HepG2 (cell line): ENCODE results near the gene SLC6A4. TPM values are rescaled to one million over a fixed set of nuclear protein-coding genes. Genes with fewer than 3 reads are reported as not detected.

Source experiments
- CHD2 ChIP-seq: IDR thresholded peaks from 2 replicates; pipeline ENCODE4 v1.6.1; 2011; ENCODE audit warnings: low read depth, low read length, improper control_type of control experiment
- FIP1L1 ChIP-seq: fragments of 200-400 bp; formaldehyde crosslinking; IDR thresholded peaks from 2 replicates; pipeline ENCODE4 v1.6.1; 2018; ENCODE audit warnings: low read depth, mild to moderate bottlenecking, low read length, moderate library complexity, borderline replicate concordance; ENCODE audit not compliant: insufficient read depth
- GABPA ChIP-seq, 2 experiments: IDR thresholded peaks; 2 replicates each; pipeline ENCODE4 v1.6.1; 2011 to 2016; ENCODE audit warnings: low read depth in 2 of 2, low read length in 1 of 2, missing biosample characterization in 1 of 2, missing genetic modification characterization in 1 of 2
- MBD4 ChIP-seq: IDR thresholded peaks from 2 replicates; pipeline ENCODE4 v1.6.1; 2012; ENCODE audit warnings: low read length, inconsistent platforms, borderline replicate concordance
- NR2C2 ChIP-seq: sonication (generic); formaldehyde crosslinking; IDR thresholded peaks from 2 replicates; pipeline ENCODE4 v1.4.0; 2020; ENCODE audit warnings: missing genetic modification reagents, mild to moderate bottlenecking, moderate library complexity, borderline replicate concordance
- RXRB ChIP-seq: IDR thresholded peaks from 2 replicates; pipeline ENCODE4 v1.6.1; 2016; ENCODE audit warnings: borderline replicate concordance, missing genetic modification reagents, missing compliant biosample characterization
- ZC3H13 ChIP-seq: sonication (generic); formaldehyde crosslinking; IDR thresholded peaks from 2 replicates; pipeline ENCODE4 v1.8.1; 2023; ENCODE audit warnings: mild to moderate bottlenecking, missing genetic modification reagents, moderate library complexity
- ZNF282 ChIP-seq: fragments of 450-650 bp; IDR thresholded peaks from 2 replicates; pipeline ENCODE4 v1.6.1; 2018; ENCODE audit not compliant: partially characterized antibody
- ZNF446 ChIP-seq: sonication (generic); formaldehyde crosslinking; IDR thresholded peaks from 2 replicates; pipeline ENCODE4 v1.5.0; 2020; ENCODE audit warnings: mild to moderate bottlenecking, missing genetic modification reagents
- ZNF589 ChIP-seq: sonication (generic); formaldehyde crosslinking; conservative IDR thresholded peaks from 2 replicates; pipeline ENCODE4 v1.8.0; 2022; ENCODE audit warnings: mild to moderate bottlenecking, moderate library complexity, missing genetic modification reagents
- ZNF674 ChIP-seq: sonication (generic); formaldehyde crosslinking; IDR thresholded peaks from 2 replicates; pipeline ENCODE4 v1.5.0; 2020; ENCODE audit warnings: low read depth, mild to moderate bottlenecking, missing genetic modification reagents
- ZSCAN30 ChIP-seq: sonication (generic); formaldehyde crosslinking; IDR thresholded peaks from 2 replicates; pipeline ENCODE4 v1.5.0; 2020; ENCODE audit warnings: mild to moderate bottlenecking, missing genetic modification reagents
- ZSCAN31 ChIP-seq: sonication (generic); formaldehyde crosslinking; IDR thresholded peaks from 2 replicates; pipeline ENCODE4 v1.5.0; 2020; ENCODE audit warnings: low read depth, mild to moderate bottlenecking, missing genetic modification reagents
- polyA plus RNA-seq, 8 experiments: library from polyadenylated mRNA; depleted of rRNA in 3 of 8; stranded (reverse) in 7 of 8; unstranded in 1 of 8; fragments of >200 nt; fragmentation: Illumina TruSeq in 4 of 8; extraction: Trizol in 4 of 8; gene quantifications; 2 replicates each; pipeline versions ENCODE4 v1.2.1 to v1.2.3, GENCODE V29; 2011 to 2016; ENCODE audit warnings: low read depth in 4 of 8, missing spikeins in 1 of 8, mixed read lengths in 1 of 8; ENCODE audit not compliant: insufficient read depth in 1 of 8
- total RNA-seq, 5 experiments: library from RNA; depleted of rRNA; stranded (reverse); fragments of >200 nt; fragmentation: Illumina TruSeq; extraction: Trizol; gene quantifications; 2 replicates each; pipeline ENCODE4 v1.2.3, GENCODE V29; 2016; ENCODE audit warnings: low read depth in 1 of 5
- TF ChIP-seq, protein P1 (sequence below): sonication (generic); formaldehyde crosslinking; IDR thresholded peaks from 2 replicates; pipeline ENCODE4 v1.5.1; 2020; ENCODE audit warnings: mild to moderate bottlenecking, moderate library complexity, missing genetic modification reagents
- TF ChIP-seq, protein P2 (sequence below): sonication (generic); formaldehyde crosslinking; IDR thresholded peaks from 2 replicates; pipeline ENCODE4 v1.9.0; 2021; ENCODE audit warnings: missing genetic modification reagents, borderline replicate concordance
- TF ChIP-seq, protein P3 (sequence below): sonication (generic); formaldehyde crosslinking; IDR thresholded peaks from 2 replicates; pipeline ENCODE4 v1.4.0; 2020; ENCODE audit warnings: mild to moderate bottlenecking, missing genetic modification reagents
- TF ChIP-seq, protein P4 (sequence below): sonication (generic); formaldehyde crosslinking; IDR thresholded peaks from 2 replicates; pipeline ENCODE4 v1.4.0; 2020; ENCODE audit warnings: missing genetic modification reagents
- TF ChIP-seq, protein P5 (sequence below): sonication (generic); formaldehyde crosslinking; IDR thresholded peaks from 2 replicates; pipeline ENCODE4 v1.9.0; 2022; ENCODE audit warnings: low read depth, missing genetic modification reagents
- TF ChIP-seq, protein P6 (sequence below): sonication (generic); formaldehyde crosslinking; IDR thresholded peaks from 2 replicates; pipeline ENCODE4 v1.8.0; 2022; ENCODE audit warnings: mild to moderate bottlenecking, missing genetic modification reagents

The SLC6A4 gene
- total and polyA plus RNA-seq, 2 of the 13 experiments (the other 11 are each of a cell fraction or from before 2014, with no cell fraction given): 7.6 to 20.3 TPM

DNA sequence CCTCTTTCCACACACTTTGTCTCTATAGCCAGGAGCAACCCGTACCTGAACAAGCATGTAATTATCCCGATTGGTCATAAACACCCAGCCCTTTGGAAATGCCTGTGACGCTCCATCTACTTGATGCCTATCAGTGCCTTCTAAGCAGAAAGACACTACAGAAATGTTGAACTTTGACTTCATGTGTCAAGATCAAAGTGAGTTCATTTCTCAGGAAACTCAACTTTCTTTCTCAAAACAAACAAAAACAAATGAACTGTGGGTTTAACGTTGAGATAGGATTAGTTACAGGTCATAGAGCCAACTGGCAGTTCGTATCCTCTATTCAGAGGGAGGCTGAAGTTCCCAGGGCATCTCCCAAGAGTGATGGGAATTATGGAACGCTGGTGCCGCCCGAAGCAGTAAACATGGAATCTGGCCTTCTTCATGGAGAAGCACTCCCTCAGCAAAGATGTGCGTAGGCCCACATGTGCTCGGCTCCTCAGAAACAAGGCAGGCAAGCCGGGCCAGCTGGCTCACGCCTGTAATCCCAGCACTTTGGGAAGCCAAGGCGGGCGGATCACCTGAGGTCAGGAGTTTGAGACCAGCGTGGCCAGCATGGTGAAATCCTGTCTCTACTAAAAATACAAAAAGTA lies 9.5 kb downstream of the SLC6A4 start (continued):
- TF ChIP-seq, protein P1, sequence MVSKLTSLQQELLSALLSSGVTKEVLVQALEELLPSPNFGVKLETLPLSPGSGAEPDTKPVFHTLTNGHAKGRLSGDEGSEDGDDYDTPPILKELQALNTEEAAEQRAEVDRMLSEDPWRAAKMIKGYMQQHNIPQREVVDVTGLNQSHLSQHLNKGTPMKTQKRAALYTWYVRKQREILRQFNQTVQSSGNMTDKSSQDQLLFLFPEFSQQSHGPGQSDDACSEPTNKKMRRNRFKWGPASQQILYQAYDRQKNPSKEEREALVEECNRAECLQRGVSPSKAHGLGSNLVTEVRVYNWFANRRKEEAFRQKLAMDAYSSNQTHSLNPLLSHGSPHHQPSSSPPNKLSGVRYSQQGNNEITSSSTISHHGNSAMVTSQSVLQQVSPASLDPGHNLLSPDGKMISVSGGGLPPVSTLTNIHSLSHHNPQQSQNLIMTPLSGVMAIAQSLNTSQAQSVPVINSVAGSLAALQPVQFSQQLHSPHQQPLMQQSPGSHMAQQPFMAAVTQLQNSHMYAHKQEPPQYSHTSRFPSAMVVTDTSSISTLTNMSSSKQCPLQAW: 0 out of 2 replicates have a peak, but pooled peaks have one; percentile 73
- TF ChIP-seq ZNF446 (CRISPR knock-in tag) (no peak), CHD2 (no peak), GABPA (IDR thresholded peaks at IDR 0.05; ENCODE audit: low read depth, low read length) (no peak), GABPA (CRISPR knock-in tag; IDR thresholded peaks at IDR 0.05; ENCODE audit: low read depth) (no peak), ZC3H13 (CRISPR knock-in tag) (no peak), ZNF589 (CRISPR knock-in tag) (no peak), RXRB (CRISPR knock-in tag) (peak; percentile 74; the same call in 1 of the 2 replicates), NR2C2 (CRISPR knock-in tag) (peak; percentile 35; the same call in 1 of the 2 replicates), ZSCAN31 (CRISPR knock-in tag) (no peak), FIP1L1 (no peak), ZNF674 (CRISPR knock-in tag) (no peak), ZNF282 (no peak), ZSCAN30 (no peak), MBD4 (no peak)
- TF ChIP-seq, protein P2, sequence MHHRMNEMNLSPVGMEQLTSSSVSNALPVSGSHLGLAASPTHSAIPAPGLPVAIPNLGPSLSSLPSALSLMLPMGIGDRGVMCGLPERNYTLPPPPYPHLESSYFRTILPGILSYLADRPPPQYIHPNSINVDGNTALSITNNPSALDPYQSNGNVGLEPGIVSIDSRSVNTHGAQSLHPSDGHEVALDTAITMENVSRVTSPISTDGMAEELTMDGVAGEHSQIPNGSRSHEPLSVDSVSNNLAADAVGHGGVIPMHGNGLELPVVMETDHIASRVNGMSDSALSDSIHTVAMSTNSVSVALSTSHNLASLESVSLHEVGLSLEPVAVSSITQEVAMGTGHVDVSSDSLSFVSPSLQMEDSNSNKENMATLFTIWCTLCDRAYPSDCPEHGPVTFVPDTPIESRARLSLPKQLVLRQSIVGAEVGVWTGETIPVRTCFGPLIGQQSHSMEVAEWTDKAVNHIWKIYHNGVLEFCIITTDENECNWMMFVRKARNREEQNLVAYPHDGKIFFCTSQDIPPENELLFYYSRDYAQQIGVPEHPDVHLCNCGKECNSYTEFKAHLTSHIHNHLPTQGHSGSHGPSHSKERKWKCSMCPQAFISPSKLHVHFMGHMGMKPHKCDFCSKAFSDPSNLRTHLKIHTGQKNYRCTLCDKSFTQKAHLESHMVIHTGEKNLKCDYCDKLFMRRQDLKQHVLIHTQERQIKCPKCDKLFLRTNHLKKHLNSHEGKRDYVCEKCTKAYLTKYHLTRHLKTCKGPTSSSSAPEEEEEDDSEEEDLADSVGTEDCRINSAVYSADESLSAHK (CRISPR knock-in tag): no peak
- TF ChIP-seq, protein P3, sequence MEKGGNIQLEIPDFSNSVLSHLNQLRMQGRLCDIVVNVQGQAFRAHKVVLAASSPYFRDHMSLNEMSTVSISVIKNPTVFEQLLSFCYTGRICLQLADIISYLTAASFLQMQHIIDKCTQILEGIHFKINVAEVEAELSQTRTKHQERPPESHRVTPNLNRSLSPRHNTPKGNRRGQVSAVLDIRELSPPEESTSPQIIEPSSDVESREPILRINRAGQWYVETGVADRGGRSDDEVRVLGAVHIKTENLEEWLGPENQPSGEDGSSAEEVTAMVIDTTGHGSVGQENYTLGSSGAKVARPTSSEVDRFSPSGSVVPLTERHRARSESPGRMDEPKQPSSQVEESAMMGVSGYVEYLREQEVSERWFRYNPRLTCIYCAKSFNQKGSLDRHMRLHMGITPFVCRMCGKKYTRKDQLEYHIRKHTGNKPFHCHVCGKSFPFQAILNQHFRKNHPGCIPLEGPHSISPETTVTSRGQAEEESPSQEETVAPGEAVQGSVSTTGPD (CRISPR knock-in tag): no peak
- TF ChIP-seq, protein P4, sequence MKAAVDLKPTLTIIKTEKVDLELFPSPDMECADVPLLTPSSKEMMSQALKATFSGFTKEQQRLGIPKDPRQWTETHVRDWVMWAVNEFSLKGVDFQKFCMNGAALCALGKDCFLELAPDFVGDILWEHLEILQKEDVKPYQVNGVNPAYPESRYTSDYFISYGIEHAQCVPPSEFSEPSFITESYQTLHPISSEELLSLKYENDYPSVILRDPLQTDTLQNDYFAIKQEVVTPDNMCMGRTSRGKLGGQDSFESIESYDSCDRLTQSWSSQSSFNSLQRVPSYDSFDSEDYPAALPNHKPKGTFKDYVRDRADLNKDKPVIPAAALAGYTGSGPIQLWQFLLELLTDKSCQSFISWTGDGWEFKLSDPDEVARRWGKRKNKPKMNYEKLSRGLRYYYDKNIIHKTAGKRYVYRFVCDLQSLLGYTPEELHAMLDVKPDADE (CRISPR knock-in tag): no peak
- TF ChIP-seq, protein P5, sequence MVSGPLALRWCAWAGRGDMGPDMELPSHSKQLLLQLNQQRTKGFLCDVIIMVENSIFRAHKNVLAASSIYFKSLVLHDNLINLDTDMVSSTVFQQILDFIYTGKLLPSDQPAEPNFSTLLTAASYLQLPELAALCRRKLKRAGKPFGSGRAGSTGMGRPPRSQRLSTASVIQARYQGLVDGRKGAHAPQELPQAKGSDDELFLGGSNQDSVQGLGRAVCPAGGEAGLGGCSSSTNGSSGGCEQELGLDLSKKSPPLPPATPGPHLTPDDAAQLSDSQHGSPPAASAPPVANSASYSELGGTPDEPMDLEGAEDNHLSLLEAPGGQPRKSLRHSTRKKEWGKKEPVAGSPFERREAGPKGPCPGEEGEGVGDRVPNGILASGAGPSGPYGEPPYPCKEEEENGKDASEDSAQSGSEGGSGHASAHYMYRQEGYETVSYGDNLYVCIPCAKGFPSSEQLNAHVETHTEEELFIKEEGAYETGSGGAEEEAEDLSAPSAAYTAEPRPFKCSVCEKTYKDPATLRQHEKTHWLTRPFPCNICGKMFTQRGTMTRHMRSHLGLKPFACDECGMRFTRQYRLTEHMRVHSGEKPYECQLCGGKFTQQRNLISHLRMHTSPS: no peak
- TF ChIP-seq, protein P6, sequence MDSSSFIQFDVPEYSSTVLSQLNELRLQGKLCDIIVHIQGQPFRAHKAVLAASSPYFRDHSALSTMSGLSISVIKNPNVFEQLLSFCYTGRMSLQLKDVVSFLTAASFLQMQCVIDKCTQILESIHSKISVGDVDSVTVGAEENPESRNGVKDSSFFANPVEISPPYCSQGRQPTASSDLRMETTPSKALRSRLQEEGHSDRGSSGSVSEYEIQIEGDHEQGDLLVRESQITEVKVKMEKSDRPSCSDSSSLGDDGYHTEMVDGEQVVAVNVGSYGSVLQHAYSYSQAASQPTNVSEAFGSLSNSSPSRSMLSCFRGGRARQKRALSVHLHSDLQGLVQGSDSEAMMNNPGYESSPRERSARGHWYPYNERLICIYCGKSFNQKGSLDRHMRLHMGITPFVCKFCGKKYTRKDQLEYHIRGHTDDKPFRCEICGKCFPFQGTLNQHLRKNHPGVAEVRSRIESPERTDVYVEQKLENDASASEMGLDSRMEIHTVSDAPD (CRISPR knock-in tag): no peak
